Thymus (tissue), 11 donors: ENCODE measurements around the gene IMMP2L. TPM values are rescaled to one million over a fixed set of nuclear protein-coding genes. Genes with fewer than 3 reads are reported as not detected.
"Not testable (repeated sequence)": the region's sequence is repeated elsewhere in the genome, so short reads cannot be mapped to it uniquely, and the experiment has no call there.

Experiments used
- DNase-seq, 9 donors: peaks; one replicate each; pipeline ENCODE4 v3.0.0-alpha.2; 2013; ENCODE audit warnings: low spot score in 9 of 9, low read depth in 6 of 9, missing footprints in 1 of 9
- H3K27ac ChIP-seq, 2 donors: one replicate each; pipeline ENCODE4 v1.5.1; 2013; ENCODE audit warnings: control low read depth in 1 of 2, low read depth in 1 of 2, low read length in 1 of 2, mild to moderate bottlenecking in 1 of 2, moderate library complexity in 1 of 2
- H3K27me3 ChIP-seq, 2 donors: one replicate each; pipeline ENCODE4 v1.5.1; 2013; ENCODE audit warnings: low read length in 1 of 2; ENCODE audit not compliant: control insufficient read depth in 2 of 2, insufficient read depth in 1 of 2
- H3K36me3 ChIP-seq, 2 donors: one replicate each; pipeline ENCODE4 v1.5.1; 2013; ENCODE audit warnings: low read length in 1 of 2, mild to moderate bottlenecking in 1 of 2, moderate library complexity in 1 of 2; ENCODE audit not compliant: control insufficient read depth in 2 of 2, insufficient read depth in 2 of 2
- H3K4me1 ChIP-seq, 2 donors: one replicate each; pipeline ENCODE4 v1.5.1; 2013; ENCODE audit warnings: low read length in 2 of 2; ENCODE audit not compliant: control insufficient read depth in 2 of 2, insufficient read depth in 2 of 2
- H3K4me3 ChIP-seq, 2 donors: one replicate each; pipeline ENCODE4 v1.5.1; 2013; ENCODE audit warnings: low read length in 2 of 2, control low read depth in 1 of 2, mild to moderate bottlenecking in 1 of 2
- H3K9me3 ChIP-seq, 2 donors: one replicate each; pipeline ENCODE4 v1.5.1; 2013; ENCODE audit warnings: low read length in 1 of 2, mild to moderate bottlenecking in 1 of 2; ENCODE audit not compliant: control insufficient read depth in 2 of 2, insufficient read depth in 1 of 2
- WGBS: extraction: QIAGEN DNeasy Blood & Tissue Kit; methylation state at CpG from one replicate; pipeline ENCODE4 v1.1.7; 2013; 5-methylcytosine and 5-hydroxymethylcytosine counted together
- polyA plus RNA-seq: library from polyadenylated mRNA; stranded (reverse); fragments of 200-250 nt; gene quantifications from one replicate; pipeline ENCODE4 v1.2.3, GENCODE V29; 2013
- total RNA-seq: library from RNA; stranded (reverse); fragments of 120-200 nt; gene quantifications from one replicate; pipeline ENCODE4 v1.2.4, GENCODE V29; 2013
- donor health status: healthy.

The IMMP2L gene
- total and polyA plus RNA-seq, 2 donors = 11.0 to 12.8 TPM

- H3K4me1 ChIP-seq = no peaks in the 10 kb centered on the region
- H3K27me3 ChIP-seq = no peaks in the 10 kb centered on the region
- H3K9me3 ChIP-seq = no peaks in the 10 kb centered on the region
- H3K27ac ChIP-seq = no peak overlapping the region
- 97% methylated on average over 4 of the region's 4 CpGs for WGBS
- no peak for DNase-seq
- H3K36me3 ChIP-seq = no peaks in the 10 kb centered on the region
- no peak overlapping the region for H3K4me3 ChIP-seq
These were observed 84.6 kb downstream of the IMMP2L start for GRCh38 chr7:111477462-111478225.

GRCh38 chr7:111476586-111477293 lies 85.6 kb downstream of the IMMP2L start:
- H3K4me3 ChIP-seq = no peak overlapping the region
- no peak overlapping the region for H3K27ac ChIP-seq
- no peaks in the 10 kb centered on the region for H3K9me3 ChIP-seq
- 98% methylated on average over 2 of the region's 2 CpGs for WGBS
- DNase-seq = no peak
- no peaks in the 10 kb centered on the region for H3K27me3 ChIP-seq
- H3K4me1 ChIP-seq = no peaks in the 10 kb centered on the region
- H3K36me3 ChIP-seq = no peaks in the 10 kb centered on the region

GRCh38 chr7:111475959-111476358 lies 86.3 kb downstream of the IMMP2L start:
- H3K4me3 ChIP-seq = no peak overlapping the region
- no peak for DNase-seq
- no peaks in the 10 kb centered on the region for H3K9me3 ChIP-seq
- no peak overlapping the region for H3K27ac ChIP-seq
- no peaks in the 10 kb centered on the region for H3K4me1 ChIP-seq
- no peaks in the 10 kb centered on the region for H3K36me3 ChIP-seq
- 98% methylated on average over 1 of the region's 1 CpG for WGBS
- H3K27me3 ChIP-seq = no peaks in the 10 kb centered on the region

GRCh38 chr7:111475419-111475748 lies 86.9 kb downstream of the IMMP2L start:
- Histone ChIP-seq H3K27me3 (no peaks in the 10 kb centered on the region), H3K4me1 (no peaks in the 10 kb centered on the region), H3K4me3 (no peak overlapping the region), H3K36me3 (no peaks in the 10 kb centered on the region), H3K27ac (no peak overlapping the region), H3K9me3 (no peaks in the 10 kb centered on the region)
- 99% methylated on average over 1 of the region's 1 CpG for WGBS
- no peak for DNase-seq

GRCh38 chr7:111474723-111475418 lies 87.4 kb downstream of the IMMP2L start:
- no peak for DNase-seq
- Histone ChIP-seq H3K9me3 (no peaks in the 10 kb centered on the region), H3K4me1 (no peaks in the 10 kb centered on the region), H3K36me3 (no peaks in the 10 kb centered on the region), H3K4me3 (no peak overlapping the region), H3K27ac (no peak overlapping the region), H3K27me3 (no peaks in the 10 kb centered on the region)
- WGBS = 81% methylated on average over 4 of the region's 4 CpGs

GRCh38 chr7:111473449-111474198 lies 88.7 kb downstream of the IMMP2L start:
- Histone ChIP-seq H3K27ac (no peak overlapping the region), H3K4me3 (no peak overlapping the region), H3K36me3 (no peaks in the 10 kb centered on the region), H3K4me1 (no peaks in the 10 kb centered on the region), H3K27me3 (no peaks in the 10 kb centered on the region), H3K9me3 (no peaks in the 10 kb centered on the region)
- 73% methylated on average over 2 of the region's 2 CpGs for WGBS
- no peak for DNase-seq

GRCh38 chr7:111470998-111471397 lies 91.3 kb downstream of the IMMP2L start:
- WGBS = 96% methylated on average over 2 of the region's 2 CpGs
- Histone ChIP-seq H3K27ac (no peak overlapping the region), H3K36me3 (no peaks in the 10 kb centered on the region), H3K4me1 (no peaks in the 10 kb centered on the region), H3K27me3 (no peaks in the 10 kb centered on the region), H3K4me3 (no peak overlapping the region), H3K9me3 (no peaks in the 10 kb centered on the region)
- DNase-seq = no peak

GRCh38 chr7:111469894-111470293 lies 92.4 kb downstream of the IMMP2L start:
- not testable (repeated sequence) for H3K9me3 ChIP-seq, H3K36me3 ChIP-seq, DNase-seq, H3K4me1 ChIP-seq, H3K27ac ChIP-seq, H3K4me3 ChIP-seq, H3K27me3 ChIP-seq
- WGBS = 92% methylated on average over 1 of the region's 1 CpG

- H3K4me3 ChIP-seq, H3K36me3 ChIP-seq, DNase-seq, H3K4me1 ChIP-seq, H3K27me3 ChIP-seq, H3K9me3 ChIP-seq, H3K27ac ChIP-seq: not testable (repeated sequence)
- over 99% methylated on average over 3 of the region's 3 CpGs for WGBS
These were observed 96.5 kb downstream of the IMMP2L start for GRCh38 chr7:111465774-111466173.
